ENCODE data around the gene GOLGA6L7.
"Not testable (repeated sequence)": the region's sequence is repeated elsewhere in the genome, so short reads cannot be mapped to it uniquely, and the experiment has no call there.

DNA sequence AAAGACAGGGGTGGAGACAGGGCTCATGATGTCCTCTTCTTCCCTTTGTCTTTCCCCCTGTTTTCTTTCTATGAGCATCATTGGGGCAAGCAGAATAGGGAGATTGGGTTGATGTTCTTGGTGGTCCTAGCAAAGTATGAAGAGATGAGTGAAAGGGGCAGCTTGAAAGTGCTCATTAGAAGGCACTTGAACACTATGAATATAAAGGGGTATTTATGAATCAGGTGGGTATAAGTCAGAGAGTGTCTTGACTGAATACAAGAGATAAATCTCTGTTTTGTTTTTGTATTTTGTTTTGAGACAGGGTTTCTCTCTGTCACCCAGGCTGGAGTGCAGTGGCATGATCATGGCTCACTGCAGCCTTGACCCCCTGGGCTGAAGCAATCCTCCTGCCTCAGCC is 34.4 kb downstream of the GOLGA6L7 start:
- TF ChIP-seq, protein P1, sequence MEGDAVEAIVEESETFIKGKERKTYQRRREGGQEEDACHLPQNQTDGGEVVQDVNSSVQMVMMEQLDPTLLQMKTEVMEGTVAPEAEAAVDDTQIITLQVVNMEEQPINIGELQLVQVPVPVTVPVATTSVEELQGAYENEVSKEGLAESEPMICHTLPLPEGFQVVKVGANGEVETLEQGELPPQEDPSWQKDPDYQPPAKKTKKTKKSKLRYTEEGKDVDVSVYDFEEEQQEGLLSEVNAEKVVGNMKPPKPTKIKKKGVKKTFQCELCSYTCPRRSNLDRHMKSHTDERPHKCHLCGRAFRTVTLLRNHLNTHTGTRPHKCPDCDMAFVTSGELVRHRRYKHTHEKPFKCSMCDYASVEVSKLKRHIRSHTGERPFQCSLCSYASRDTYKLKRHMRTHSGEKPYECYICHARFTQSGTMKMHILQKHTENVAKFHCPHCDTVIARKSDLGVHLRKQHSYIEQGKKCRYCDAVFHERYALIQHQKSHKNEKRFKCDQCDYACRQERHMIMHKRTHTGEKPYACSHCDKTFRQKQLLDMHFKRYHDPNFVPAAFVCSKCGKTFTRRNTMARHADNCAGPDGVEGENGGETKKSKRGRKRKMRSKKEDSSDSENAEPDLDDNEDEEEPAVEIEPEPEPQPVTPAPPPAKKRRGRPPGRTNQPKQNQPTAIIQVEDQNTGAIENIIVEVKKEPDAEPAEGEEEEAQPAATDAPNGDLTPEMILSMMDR (IDR thresholded peaks at IDR 0.05; ENCODE audit: low read length): not testable (repeated sequence)
- TF ChIP-seq EZH2 (optimal IDR thresholded peaks at IDR 0.05; ENCODE audit: low read depth, low read length): not testable (repeated sequence)

Data from MM.1S (cell line).